Kidney (tissue), 14 donors: ENCODE data around the gene S100G. TPM values are rescaled to one million over a fixed set of nuclear protein-coding genes. Genes with fewer than 3 reads are reported as not detected.

Experiments used
- DNase-seq, 5 donors: peaks; one replicate each; pipeline ENCODE4 v3.0.0-alpha.2; 2013 to 2020
- FAIRE-seq: peaks from 2 replicates; lab custom pipeline; 2012; peaks lifted over from hg19 to GRCh38; lab: Jason Lieb, UNC
- H3K27ac ChIP-seq, 2 donors: one replicate each; pipeline ENCODE4 v1.7.0; 2013; ENCODE audit warnings: low read depth in 2 of 2, low read length in 2 of 2, inconsistent platforms in 1 of 2
- H3K27me3 ChIP-seq: one replicate; pipeline ENCODE4 v1.7.1; 2013; ENCODE audit warnings: low read length, inconsistent platforms; ENCODE audit not compliant: control insufficient read depth, insufficient read depth
- H3K36me3 ChIP-seq, 3 donors: one replicate each; pipeline versions ENCODE4 v1.7.0 to v1.7.1; 2013; ENCODE audit warnings: low read length in 3 of 3, control low read depth in 1 of 3, inconsistent platforms in 1 of 3; ENCODE audit not compliant: insufficient read depth in 3 of 3, control insufficient read depth in 2 of 3
- H3K4me1 ChIP-seq, 3 donors: one replicate each; pipeline versions ENCODE4 v1.7.0 to v1.7.1; 2013; ENCODE audit warnings: low read length in 3 of 3, inconsistent platforms in 1 of 3, low read depth in 1 of 3; ENCODE audit not compliant: control insufficient read depth in 2 of 3, insufficient read depth in 2 of 3
- H3K4me3 ChIP-seq, 3 donors: one replicate each; pipeline versions ENCODE4 v1.7.0 to v1.8.1; 2013; ENCODE audit warnings: low read length in 3 of 3, control low read depth in 1 of 3, inconsistent platforms in 1 of 3
- H3K9ac ChIP-seq, 3 donors: one replicate each; pipeline versions ENCODE4 v1.7.0 to v1.7.1; 2013; ENCODE audit warnings: low read length in 3 of 3, control low read depth in 1 of 3, inconsistent platforms in 1 of 3
- H3K9me3 ChIP-seq, 3 donors: one replicate each; pipeline versions ENCODE4 v1.7.0 to v1.7.1; 2013; ENCODE audit warnings: low read length in 3 of 3, control low read depth in 1 of 3, inconsistent platforms in 1 of 3; ENCODE audit not compliant: control insufficient read depth in 2 of 3, insufficient read depth in 1 of 3
- intact Hi-C: fragments of 100-400 bp; cut with DNase I; formaldehyde crosslinking; loops from one replicate; pipeline ENCODE4 v1.11.1; 2022
- polyA plus RNA-seq: library from polyadenylated mRNA; stranded (reverse); fragments of 350-450 nt; fragmentation: Illumina TruSeq; extraction: RNeasy Lipid Tissue Mini Kit (QIAGEN cat#74804); gene quantifications from one replicate; pipeline ENCODE4 v1.2.3, GENCODE V29; 2014; ENCODE audit warnings: low read depth, low replicate concordance; ENCODE audit not compliant: insufficient read depth
- total RNA-seq: library from RNA; stranded (reverse); fragmentation: NEBNext Ultra II Directional; extraction: Animal tissue kit (Norgen Biotek cat#: 25700); gene quantifications from one replicate; pipeline ENCODE4 v1.2.1, GENCODE V29; 2021
- TF ChIP-seq, protein P1 (sequence below): IDR thresholded peaks from 3 replicates; pipeline ENCODE4 v1.5.1; 2012; ENCODE audit warnings: mild to moderate bottlenecking, moderate library complexity, borderline replicate concordance; ENCODE audit not compliant: insufficient read depth; ENCODE audit errors: extremely low read depth
- donor health status: control.
- donor health status: control.
- donor health status: control.
- donor health status: control.
- donor health status: control.
- donor health status: DM: yes; HTN: yes; CAD: no.
- donor health status: Normal renal cell carcinoma (clear cell type).

The S100G gene
- total and polyA plus RNA-seq, 2 donors from 2014 or later: not detected

DNA sequence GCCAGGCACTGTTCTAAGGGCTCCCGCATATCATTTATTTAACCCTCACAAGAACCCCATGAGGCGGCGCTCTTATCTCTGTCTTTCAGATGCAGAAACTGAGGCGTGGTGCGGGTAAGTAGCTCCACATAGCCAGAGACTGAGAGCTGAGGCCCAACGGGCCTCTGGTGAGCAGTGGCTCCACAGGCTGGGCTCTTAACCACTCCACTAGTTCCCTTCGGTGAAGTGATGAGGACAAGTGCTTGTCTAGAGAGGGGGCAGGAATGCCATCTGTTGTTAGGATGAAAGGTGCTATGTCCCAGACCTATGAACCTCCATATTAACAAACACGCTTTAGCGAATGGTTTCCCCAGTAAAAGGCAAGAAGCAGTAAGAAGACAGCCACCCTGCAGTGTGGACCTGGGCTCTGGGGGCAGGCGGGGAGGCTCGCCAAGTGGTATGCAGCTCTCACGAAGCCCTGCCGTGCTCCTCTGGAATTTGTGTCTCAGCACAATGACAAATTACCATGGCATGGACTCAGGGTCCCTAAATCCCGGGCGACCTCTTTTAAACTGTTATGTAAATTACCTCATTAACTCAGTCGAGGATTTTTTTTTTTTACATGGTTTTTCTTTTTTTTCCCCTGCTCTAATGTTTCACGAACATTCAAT, 20.9 kb upstream of the S100G start:
- no peak overlapping the region for H3K27ac ChIP-seq
- intact Hi-C loops: no loop called here
- no peak overlapping the region for H3K9ac ChIP-seq
- FAIRE-seq (no peak), DNase-seq (peak in 1 of 5 donors; percentile 4)
- H3K4me1 ChIP-seq: no peaks in the 10 kb centered on the region
- no peaks in the 10 kb centered on the region for H3K27me3 ChIP-seq
- H3K36me3 ChIP-seq: no peaks in the 10 kb centered on the region
- H3K9me3 ChIP-seq: no peaks in the 10 kb centered on the region
- TF ChIP-seq, protein P1, sequence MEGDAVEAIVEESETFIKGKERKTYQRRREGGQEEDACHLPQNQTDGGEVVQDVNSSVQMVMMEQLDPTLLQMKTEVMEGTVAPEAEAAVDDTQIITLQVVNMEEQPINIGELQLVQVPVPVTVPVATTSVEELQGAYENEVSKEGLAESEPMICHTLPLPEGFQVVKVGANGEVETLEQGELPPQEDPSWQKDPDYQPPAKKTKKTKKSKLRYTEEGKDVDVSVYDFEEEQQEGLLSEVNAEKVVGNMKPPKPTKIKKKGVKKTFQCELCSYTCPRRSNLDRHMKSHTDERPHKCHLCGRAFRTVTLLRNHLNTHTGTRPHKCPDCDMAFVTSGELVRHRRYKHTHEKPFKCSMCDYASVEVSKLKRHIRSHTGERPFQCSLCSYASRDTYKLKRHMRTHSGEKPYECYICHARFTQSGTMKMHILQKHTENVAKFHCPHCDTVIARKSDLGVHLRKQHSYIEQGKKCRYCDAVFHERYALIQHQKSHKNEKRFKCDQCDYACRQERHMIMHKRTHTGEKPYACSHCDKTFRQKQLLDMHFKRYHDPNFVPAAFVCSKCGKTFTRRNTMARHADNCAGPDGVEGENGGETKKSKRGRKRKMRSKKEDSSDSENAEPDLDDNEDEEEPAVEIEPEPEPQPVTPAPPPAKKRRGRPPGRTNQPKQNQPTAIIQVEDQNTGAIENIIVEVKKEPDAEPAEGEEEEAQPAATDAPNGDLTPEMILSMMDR: no peak
- no peak overlapping the region for H3K4me3 ChIP-seq

GRCh38 chrX:16629909-16630308, 20.0 kb upstream of the S100G start:
- no peak overlapping the region for H3K27ac ChIP-seq

DNA sequence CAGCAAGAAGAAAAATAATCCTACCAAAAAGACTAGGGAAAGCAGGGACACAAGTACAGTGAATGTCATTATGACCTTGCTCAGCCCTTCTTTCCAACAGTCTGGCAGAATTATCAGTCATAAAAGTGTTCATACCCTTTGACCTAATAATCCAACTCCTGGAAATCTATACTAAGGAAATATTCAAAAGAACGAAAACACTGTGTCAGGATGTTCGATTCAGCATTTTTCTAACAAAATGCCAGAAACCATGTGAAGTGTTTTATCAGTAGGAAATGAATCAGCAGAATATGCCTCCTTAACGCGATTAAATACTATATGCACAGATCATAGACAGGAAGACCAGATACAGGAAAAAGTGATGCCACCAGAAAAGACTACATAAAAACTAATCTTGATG, 16.2 kb upstream of the S100G start:
- H3K27me3 ChIP-seq: no peaks in the 10 kb centered on the region
- no peaks in the 10 kb centered on the region for H3K4me1 ChIP-seq
- TF ChIP-seq, protein P1: no peak
- FAIRE-seq (no peak), DNase-seq (no peak)
- H3K27ac ChIP-seq: no peak overlapping the region
- no peaks in the 10 kb centered on the region for H3K36me3 ChIP-seq
- intact Hi-C loops: no loop called here
- H3K9ac ChIP-seq: no peak overlapping the region
- no peaks in the 10 kb centered on the region for H3K9me3 ChIP-seq
- H3K4me3 ChIP-seq: no peak overlapping the region

More at GRCh38 chrX:16629909-16630308, 20.0 kb upstream of the S100G start:
- TF ChIP-seq, protein P1: no peak
- H3K4me1 ChIP-seq: no peaks in the 10 kb centered on the region
- no peaks in the 10 kb centered on the region for H3K27me3 ChIP-seq
- FAIRE-seq (no peak), DNase-seq (no peak)
- H3K4me3 ChIP-seq: no peak overlapping the region
- no peak overlapping the region for H3K9ac ChIP-seq
- H3K9me3 ChIP-seq: no peaks in the 10 kb centered on the region
- intact Hi-C loops: no loop called here
- H3K36me3 ChIP-seq: no peaks in the 10 kb centered on the region

GRCh38 chrX:16635040-16635439, 14.9 kb upstream of the S100G start:
- Histone ChIP-seq H3K4me1 (no peaks in the 10 kb centered on the region), H3K9me3 (no peaks in the 10 kb centered on the region), H3K27me3 (no peaks in the 10 kb centered on the region), H3K27ac (no peak overlapping the region), H3K4me3 (no peak overlapping the region), H3K36me3 (no peaks in the 10 kb centered on the region), H3K9ac (no peak overlapping the region)
- no peak for DNase-seq
- TF ChIP-seq, protein P1: no peak
- no peak for FAIRE-seq
- intact Hi-C loops: no loop called here
